ENCODE measurements around the gene XK.
"Not testable (repeated sequence)": the region's sequence is repeated elsewhere in the genome, so short reads cannot be mapped to it uniquely, and the experiment has no call there.

Gene XK

DNA sequence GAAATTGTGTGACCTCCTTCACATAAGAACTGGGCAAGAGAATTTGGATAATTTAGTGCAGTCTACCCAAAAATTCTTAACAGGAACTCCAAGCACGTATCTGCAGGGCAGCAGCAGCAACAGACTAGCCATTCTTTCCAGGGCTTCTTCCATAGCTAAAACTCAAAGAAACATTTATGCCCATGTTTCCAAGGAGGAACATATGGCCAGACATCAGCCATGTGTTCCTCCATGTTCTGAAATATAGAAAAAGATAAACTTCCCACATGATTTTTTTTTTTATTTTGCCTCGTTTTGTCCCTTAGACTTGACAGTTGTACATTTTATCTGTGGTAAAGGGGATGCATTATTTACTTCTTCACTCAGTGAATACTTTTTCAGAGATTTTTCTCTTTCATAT, 66.7 kb downstream of the XK start:
- in situ Hi-C loops (cut with MboI; ENCODE audit: low sequenced_read_pairs): no loop called here

DNA sequence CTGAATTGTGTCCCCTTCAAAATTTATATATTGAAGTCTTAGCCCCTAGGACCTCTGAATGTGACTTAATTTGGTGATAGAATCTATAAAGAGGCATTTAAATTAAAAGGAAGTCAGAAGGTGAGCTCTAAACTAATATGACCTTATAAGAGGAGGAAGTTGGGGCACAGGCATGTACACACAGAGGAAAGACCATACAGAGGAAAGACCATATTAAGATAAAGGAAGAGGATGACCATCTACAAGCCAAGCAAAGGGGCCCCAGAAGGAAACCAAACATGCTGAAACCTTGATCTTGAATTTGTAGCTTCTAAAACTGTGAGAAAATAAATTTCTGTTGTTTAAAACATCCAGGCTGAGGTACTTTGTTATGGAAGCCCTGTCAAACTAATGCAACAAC, 67.3 kb downstream of the XK start:
- in situ Hi-C loops (cut with MboI; ENCODE audit: low sequenced_read_pairs): no loop called here

DNA sequence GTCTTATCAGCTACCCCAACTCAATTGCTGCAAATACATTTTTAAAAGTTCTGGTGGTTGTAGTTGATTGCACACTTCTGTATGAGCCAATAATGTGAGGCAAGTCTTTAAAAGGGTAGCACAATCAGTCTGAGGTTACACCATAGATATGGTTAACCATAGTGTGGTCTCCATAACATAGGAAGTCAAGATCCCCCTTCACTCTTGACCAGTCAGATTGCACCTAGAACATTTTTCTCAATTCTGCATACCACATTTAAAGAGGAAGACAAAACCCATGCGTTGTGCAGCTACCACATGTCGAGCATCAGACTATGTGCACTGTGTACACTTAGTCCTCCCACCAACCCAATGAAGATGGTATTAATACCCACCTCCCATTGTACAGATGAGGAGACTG, 67.8 kb downstream of the XK start:
- in situ Hi-C loops (cut with MboI; ENCODE audit: low sequenced_read_pairs): no loop called here

DNA sequence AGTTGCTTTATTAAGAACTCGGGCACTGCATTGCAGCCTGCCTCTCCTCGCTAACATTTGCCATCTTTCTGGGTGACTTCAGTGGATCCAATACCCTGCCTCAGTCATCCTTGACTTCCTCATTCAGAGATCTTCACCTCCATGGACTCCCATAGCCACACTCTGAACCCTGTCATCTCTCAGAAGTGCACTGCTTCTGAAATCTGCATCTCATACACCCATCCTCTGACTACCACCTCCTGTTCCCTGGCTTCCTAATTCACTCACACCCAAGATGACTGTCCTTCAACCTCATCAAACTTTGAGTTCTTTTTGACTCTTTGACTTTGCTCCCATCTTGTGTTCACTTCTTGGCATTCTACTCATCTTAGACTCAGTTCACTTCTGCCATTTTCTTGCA, 68.9 kb downstream of the XK start:
- in situ Hi-C loops (cut with MboI; ENCODE audit: low sequenced_read_pairs): no loop called here

DNA sequence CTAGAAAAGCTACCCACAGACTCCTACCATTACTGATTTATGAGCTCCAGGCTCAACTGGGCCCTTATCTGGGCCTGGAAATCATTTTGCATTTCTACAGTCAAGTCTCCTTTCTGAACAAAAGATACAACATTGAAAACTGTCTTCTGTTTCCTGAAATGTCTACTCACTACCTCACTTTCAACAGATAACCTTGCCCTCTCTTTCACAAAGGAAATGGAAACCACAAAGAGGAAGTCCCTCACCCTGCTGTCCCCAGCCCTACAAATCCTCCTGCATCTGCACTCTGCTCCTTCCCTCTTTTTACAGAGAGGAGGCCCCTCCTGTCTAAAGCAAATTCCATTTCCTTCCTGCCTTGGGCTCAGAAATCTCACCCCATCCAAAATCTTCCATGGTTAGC, 69.4 kb downstream of the XK start:
- in situ Hi-C loops (cut with MboI; ENCODE audit: low sequenced_read_pairs): no loop called here

DNA sequence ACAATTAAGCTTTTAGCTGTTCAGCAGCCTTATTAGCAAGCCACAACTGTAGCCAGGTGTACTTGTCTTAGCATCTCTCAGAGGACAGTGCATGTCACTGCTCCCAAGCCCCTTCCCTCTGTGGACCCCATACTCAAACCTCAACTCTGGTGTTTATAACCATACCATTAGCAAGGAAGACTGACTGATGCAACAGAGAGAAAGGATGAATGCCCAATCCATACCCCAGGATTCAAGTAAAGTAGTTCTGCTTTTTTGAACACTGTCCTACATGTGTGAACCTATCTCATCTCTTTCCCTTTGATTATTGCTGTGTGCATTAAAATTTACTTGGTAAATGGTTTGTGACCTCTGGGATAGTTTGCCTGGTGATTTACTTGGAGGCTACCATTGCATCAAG, 71.5 kb downstream of the XK start:
- in situ Hi-C loops (cut with MboI; ENCODE audit: low sequenced_read_pairs): no loop called here

DNA sequence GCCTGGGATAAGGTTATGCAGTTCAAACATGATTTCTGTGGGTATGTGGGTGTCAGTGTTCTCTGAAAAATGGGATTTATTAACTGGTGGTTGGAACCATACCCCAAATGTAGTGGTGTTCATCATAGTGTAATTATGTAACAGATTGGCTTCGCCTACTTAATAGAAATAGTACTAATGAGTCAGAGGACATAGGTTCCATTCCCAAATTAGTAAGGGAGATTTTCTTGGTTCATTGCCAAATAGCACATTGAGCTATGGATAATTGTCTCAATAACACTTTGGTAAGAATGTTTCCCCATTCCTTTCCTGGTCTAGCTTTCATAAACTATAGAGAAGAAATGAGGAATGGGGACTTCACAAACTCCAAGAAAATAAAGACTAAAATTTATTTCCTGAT, 73.8 kb downstream of the XK start:
- in situ Hi-C loops (cut with MboI; ENCODE audit: low sequenced_read_pairs): no loop called here

DNA sequence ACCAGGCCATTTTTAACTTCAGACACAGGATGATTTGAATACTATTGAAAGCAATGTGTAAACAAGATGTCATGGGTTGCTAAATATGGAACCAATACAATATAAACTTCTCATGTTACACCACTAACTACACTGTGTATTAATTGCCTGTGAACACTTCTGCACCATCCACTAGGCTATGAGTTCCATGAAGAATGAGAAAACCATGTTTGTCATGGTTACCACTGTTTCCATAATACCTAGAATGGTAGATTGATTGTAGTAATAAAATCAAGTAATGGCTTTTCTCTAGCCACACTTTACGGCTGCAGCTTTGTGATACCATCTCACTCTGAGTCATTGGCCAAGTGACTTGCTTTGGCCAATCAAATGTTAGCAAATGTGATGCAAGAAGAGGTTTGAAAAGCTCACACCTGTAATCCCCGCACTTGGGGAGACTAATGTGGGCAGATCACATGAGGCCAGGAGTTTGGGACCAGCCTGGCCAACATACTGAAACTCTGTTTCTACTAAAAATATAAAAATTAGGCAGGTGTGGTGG, 74.4 kb downstream of the XK start:
- in situ Hi-C loops (cut with MboI; ENCODE audit: low sequenced_read_pairs): no loop called here

DNA sequence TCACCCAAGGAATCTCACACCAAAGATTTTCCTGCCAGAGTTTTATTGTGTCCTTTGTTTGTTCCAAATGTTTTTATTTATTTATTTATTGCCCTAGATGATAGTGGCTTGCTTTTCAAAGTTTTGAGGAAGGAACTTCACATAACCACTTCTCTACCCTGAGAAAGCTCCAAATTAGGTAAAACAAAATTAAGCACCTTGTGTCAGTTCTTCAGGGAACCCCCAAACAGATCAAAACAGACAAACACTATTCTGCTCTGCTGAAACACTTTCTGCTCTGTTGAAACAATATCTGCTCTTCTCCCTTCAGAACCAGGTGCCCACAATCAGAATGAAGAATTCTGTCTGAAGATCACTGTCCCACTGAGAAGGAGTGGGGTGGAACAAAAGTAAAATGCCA, 77.8 kb downstream of the XK start:
- in situ Hi-C loops (cut with MboI; ENCODE audit: low sequenced_read_pairs): no loop called here

DNA sequence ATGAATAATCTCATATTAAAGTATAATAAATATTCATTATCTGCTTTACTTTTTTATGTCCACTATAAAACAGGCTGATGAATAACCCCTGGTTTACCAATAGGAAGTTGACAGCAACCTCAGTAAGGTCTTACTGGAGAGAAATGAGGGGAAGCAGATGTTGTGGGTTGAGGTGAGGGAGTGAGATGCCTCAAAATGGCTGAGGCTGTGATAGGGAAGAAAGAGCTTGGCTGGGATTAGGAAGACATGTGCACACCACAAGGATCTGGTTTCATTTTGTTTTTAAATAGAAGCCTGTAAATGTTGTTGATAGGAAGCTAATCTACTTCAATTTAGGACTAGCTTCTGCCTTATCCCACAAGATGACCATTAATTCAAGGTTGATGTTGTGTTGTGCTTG, 79.9 kb downstream of the XK start:
- in situ Hi-C loops (cut with MboI; ENCODE audit: low sequenced_read_pairs): no loop called here

DNA sequence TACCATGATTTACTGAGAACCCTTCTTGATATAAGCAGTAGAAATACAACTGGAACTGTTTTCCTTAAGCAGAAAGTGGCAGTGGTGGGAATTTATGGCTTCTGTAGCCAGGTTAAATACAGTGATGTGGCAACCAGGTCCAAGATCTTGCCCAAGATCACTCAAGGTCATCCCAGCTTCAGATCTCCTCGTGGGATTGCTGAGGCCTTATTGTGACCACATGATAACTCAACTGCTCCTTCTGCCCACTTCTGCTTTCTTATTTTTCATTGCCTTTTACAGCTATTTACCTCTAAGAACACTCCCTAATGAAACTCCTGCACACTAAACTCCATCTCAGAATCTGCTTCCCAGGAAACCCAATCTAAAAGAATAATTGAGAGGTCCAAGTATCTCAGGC, 81.8 kb downstream of the XK start:
- in situ Hi-C loops (cut with MboI; ENCODE audit: low sequenced_read_pairs): no loop called here

DNA sequence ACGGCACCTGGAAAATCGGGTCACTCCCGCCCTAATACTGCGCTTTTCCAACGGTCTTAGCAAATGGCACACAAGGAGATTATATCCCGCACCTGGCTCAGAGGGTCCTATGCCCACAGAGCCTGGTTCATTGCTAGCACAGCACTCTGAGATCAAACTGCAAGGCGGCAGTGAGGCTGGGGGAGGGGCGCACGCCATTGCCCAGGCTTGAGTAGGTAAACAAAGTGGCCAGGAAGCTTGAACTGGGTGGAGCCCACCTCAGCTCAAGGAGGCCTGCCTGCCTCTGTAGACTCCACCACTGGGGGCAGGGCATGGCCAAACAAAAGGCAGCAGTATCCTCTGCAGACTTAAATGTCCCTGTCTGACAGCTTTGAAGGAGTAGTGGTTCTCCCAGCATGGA, 83.3 kb downstream of the XK start:
- in situ Hi-C loops (cut with MboI; ENCODE audit: low sequenced_read_pairs): not testable (repeated sequence)

DNA sequence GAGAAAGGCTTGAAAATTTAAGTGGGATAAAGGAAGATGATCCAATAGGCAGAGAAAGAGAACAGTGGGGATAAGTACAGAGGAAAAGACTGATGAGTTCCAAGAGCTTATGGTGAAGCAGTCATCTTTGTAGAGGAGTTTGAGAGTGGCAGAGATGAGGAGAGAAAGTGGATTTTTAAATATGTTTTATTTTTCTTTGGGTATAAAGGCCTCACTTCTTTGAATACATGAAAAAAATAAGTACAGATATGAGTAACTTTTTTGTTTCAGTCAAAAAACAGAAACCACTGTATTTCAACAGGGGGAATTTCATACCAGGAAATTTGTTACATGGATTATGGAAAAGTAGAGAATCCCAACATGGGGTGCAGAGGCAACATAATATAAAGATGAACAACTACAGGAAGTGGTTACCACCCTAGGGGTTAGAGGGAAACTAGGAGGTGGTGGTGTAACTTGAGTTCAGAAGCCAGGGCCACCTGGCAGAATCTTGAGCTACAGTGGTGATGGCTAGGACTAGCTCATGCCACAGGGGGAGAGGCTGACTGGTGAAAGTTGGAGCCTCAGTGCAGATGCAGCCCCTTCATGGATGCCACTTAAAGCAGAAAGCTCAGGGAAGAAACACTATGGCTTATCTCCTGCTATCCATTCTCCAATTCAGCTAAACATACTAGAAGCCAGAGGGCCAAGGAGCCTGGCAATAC, 90.8 kb downstream of the XK start:
- in situ Hi-C loops (cut with MboI; ENCODE audit: low sequenced_read_pairs): no loop called here

DNA sequence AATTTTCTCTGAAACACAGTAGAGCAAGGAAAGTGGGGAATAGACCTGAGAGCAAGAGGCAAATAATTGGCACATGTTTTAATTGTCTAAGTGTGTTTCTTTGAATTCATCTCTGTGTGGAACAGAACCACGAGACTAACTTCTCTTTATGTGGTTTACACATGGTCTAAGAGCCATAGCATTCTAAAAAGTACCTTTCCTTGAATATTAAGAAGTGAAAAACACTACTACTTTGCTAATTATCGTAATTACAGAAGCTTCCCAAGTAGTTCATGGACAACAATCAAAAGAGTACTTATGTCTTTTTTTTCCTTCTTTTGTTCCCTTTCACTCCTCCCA, 91.4 kb downstream of the XK start:
- in situ Hi-C loops (cut with MboI; ENCODE audit: low sequenced_read_pairs): no loop called here

DNA sequence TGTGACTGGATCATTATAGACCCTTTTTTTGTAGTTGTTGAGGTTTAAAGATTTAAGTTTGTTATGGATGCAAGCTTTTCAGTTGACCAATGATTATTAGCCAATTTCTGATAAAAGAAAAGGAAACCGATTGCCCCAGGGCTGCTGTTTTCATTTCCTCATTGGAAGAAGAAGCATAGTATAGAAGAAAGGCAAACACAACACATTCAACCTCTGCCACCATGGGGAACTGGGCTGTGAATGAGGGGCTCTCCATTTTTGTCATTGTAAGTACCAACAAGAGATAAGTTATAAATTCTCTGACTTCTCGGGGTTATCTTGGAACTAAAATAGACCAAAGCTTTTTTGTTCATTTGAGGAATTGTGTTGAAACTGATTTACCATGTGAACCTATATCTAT, 94.3 kb downstream of the XK start, which contains the start of gene CYBB:
Gene CYBB, plus strand, starts transcription at position 203 of the 400 bp plus-strand sequence. Its CDS starts 19 bp downstream, at position 222.
- in situ Hi-C loops (cut with MboI; ENCODE audit: low sequenced_read_pairs): no loop called here

DNA sequence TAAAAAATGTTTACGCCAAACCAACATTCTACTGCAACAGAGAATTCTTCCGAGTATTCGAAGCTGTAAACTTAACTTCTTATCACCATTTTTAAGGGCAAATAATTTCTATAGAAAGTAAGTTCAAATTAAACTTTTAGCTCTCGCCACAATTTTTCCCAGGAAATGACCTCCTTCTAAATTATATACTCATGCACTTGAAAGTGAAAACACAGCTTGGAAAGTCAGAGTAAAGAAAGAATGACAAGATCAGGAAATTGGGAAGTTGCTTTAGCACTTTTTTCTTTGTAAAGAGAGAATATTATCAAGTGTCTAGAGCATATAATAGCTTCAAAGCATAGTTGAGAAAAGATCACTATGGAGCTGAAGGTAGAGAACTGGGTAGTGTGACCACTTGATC, 95.5 kb downstream of the XK start:
- in situ Hi-C loops (cut with MboI; ENCODE audit: low sequenced_read_pairs): no loop called here
